Kidney (tissue), 14 donors: ENCODE measurements around the gene GRIA1. TPM values are rescaled to one million over a fixed set of nuclear protein-coding genes. Genes with fewer than 3 reads are reported as not detected.

Experiments
- DNase-seq, 5 donors: peaks; one replicate each; pipeline ENCODE4 v3.0.0-alpha.2; 2013 to 2020
- FAIRE-seq: peaks from 2 replicates; lab custom pipeline; 2012; peaks lifted over from hg19 to GRCh38; lab: Jason Lieb, UNC
- H3K27ac ChIP-seq, 2 donors: one replicate each; pipeline ENCODE4 v1.7.0; 2013; ENCODE audit warnings: low read depth in 2 of 2, low read length in 2 of 2, inconsistent platforms in 1 of 2
- H3K27me3 ChIP-seq: one replicate; pipeline ENCODE4 v1.7.1; 2013; ENCODE audit warnings: low read length, inconsistent platforms; ENCODE audit not compliant: control insufficient read depth, insufficient read depth
- H3K36me3 ChIP-seq, 3 donors: one replicate each; pipeline versions ENCODE4 v1.7.0 to v1.7.1; 2013; ENCODE audit warnings: low read length in 3 of 3, control low read depth in 1 of 3, inconsistent platforms in 1 of 3; ENCODE audit not compliant: insufficient read depth in 3 of 3, control insufficient read depth in 2 of 3
- H3K4me1 ChIP-seq, 3 donors: one replicate each; pipeline versions ENCODE4 v1.7.0 to v1.7.1; 2013; ENCODE audit warnings: low read length in 3 of 3, inconsistent platforms in 1 of 3, low read depth in 1 of 3; ENCODE audit not compliant: control insufficient read depth in 2 of 3, insufficient read depth in 2 of 3
- H3K4me3 ChIP-seq, 3 donors: one replicate each; pipeline versions ENCODE4 v1.7.0 to v1.8.1; 2013; ENCODE audit warnings: low read length in 3 of 3, control low read depth in 1 of 3, inconsistent platforms in 1 of 3
- H3K9ac ChIP-seq, 3 donors: one replicate each; pipeline versions ENCODE4 v1.7.0 to v1.7.1; 2013; ENCODE audit warnings: low read length in 3 of 3, control low read depth in 1 of 3, inconsistent platforms in 1 of 3
- H3K9me3 ChIP-seq, 3 donors: one replicate each; pipeline versions ENCODE4 v1.7.0 to v1.7.1; 2013; ENCODE audit warnings: low read length in 3 of 3, control low read depth in 1 of 3, inconsistent platforms in 1 of 3; ENCODE audit not compliant: control insufficient read depth in 2 of 3, insufficient read depth in 1 of 3
- intact Hi-C: fragments of 100-400 bp; cut with DNase I; formaldehyde crosslinking; loops from one replicate; pipeline ENCODE4 v1.11.1; 2022
- polyA plus RNA-seq: library from polyadenylated mRNA; stranded (reverse); fragments of 350-450 nt; fragmentation: Illumina TruSeq; extraction: RNeasy Lipid Tissue Mini Kit (QIAGEN cat#74804); gene quantifications from one replicate; pipeline ENCODE4 v1.2.3, GENCODE V29; 2014; ENCODE audit warnings: low read depth, low replicate concordance; ENCODE audit not compliant: insufficient read depth
- total RNA-seq: library from RNA; stranded (reverse); fragmentation: NEBNext Ultra II Directional; extraction: Animal tissue kit (Norgen Biotek cat#: 25700); gene quantifications from one replicate; pipeline ENCODE4 v1.2.1, GENCODE V29; 2021
- TF ChIP-seq, protein P1 (sequence below): IDR thresholded peaks from 3 replicates; pipeline ENCODE4 v1.5.1; 2012; ENCODE audit warnings: mild to moderate bottlenecking, moderate library complexity, borderline replicate concordance; ENCODE audit not compliant: insufficient read depth; ENCODE audit errors: extremely low read depth
- donor health status: control.
- donor health status: control.
- donor health status: control.
- donor health status: control.
- donor health status: control.
- donor health status: DM: yes; HTN: yes; CAD: no.
- donor health status: Normal renal cell carcinoma (clear cell type).

GRIA1 gene
- total and polyA plus RNA-seq, 2 donors from 2014 or later, result 0.50 TPM; not detected in 1

DNA sequence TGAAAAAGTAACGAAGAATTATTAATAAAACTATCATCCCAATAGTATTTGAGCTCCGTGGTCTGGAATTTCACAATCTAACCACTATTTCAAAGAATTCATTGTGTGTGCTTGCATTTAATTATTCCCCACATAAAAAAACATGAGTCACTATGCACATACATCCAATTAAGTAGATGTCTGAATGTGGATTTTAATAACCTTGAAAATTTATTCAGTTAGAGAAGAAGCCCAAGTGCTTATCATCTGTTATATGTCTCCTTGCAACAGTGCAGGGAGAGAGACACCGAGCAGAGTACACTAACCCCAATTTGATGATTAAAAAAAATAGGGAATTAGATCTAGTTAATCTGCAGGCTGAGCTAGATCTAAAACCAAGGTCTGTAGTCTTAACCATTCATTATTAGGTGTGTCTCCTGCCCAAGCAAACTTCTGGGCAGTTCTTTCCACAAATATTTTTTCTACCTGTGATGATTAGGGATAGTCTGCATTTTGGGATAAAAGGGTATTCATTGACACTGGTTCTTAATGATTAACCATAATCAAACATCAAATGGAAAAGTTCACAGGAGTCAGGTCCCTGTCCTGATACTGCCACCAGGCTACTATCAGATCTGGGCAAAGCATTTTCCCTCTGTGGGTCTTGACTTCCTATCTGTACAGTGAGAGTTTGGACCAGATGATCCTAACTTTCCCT lies 164.2 kb downstream of the GRIA1 start:
- Histone ChIP-seq H3K9me3 (no peaks in the 10 kb centered on the region), H3K4me3 (no peak overlapping the region), H3K27ac (no peak overlapping the region), H3K4me1 (no peaks in the 10 kb centered on the region), H3K36me3 (no peaks in the 10 kb centered on the region), H3K9ac (no peak overlapping the region), H3K27me3 (no peaks in the 10 kb centered on the region)
- FAIRE-seq (no peak), DNase-seq (no peak)
- TF ChIP-seq, protein P1, sequence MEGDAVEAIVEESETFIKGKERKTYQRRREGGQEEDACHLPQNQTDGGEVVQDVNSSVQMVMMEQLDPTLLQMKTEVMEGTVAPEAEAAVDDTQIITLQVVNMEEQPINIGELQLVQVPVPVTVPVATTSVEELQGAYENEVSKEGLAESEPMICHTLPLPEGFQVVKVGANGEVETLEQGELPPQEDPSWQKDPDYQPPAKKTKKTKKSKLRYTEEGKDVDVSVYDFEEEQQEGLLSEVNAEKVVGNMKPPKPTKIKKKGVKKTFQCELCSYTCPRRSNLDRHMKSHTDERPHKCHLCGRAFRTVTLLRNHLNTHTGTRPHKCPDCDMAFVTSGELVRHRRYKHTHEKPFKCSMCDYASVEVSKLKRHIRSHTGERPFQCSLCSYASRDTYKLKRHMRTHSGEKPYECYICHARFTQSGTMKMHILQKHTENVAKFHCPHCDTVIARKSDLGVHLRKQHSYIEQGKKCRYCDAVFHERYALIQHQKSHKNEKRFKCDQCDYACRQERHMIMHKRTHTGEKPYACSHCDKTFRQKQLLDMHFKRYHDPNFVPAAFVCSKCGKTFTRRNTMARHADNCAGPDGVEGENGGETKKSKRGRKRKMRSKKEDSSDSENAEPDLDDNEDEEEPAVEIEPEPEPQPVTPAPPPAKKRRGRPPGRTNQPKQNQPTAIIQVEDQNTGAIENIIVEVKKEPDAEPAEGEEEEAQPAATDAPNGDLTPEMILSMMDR, result no peak
- intact Hi-C loops, result no loop called here

DNA sequence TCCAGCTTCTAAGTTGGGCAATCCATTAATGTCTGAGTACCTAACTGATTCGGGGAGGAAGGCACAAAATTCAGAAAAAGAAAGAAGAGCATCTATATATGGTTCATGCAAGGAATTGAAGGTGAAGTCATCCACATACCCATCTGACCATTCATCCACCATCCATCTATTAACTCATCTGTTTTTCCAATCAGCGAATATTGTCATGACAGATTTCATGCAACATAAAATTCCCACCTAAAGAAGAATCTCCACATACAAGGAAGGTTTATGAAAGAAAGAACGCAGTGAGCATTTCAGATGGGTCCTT lies 164.7 kb downstream of the GRIA1 start:
- Histone ChIP-seq H3K9ac (no peak overlapping the region), H3K36me3 (no peaks in the 10 kb centered on the region), H3K4me3 (no peak overlapping the region), H3K27me3 (no peaks in the 10 kb centered on the region), H3K9me3 (no peaks in the 10 kb centered on the region), H3K27ac (no peak overlapping the region), H3K4me1 (no peaks in the 10 kb centered on the region)
- intact Hi-C loops, result no loop called here
- no peak for DNase-seq
- TF ChIP-seq, protein P1, result no peak
- FAIRE-seq, result no peak

DNA sequence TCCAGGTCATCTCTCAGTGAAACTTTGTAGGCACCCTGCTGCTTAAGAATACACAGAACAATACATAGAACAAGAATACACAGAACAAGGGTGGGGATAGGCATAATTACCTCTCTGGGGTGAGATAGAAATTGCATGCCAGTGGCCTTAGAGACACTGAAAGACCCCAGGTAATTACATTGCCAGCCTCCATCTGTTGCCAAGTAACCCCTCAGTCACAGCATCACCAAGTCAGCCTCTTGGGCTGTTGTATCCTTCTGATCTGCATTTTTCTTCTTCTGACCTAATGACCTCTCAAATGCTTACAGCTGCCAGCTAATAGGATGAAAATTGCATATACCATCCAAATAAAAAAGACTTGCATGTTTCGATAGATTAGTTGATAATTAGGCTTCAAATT lies 167.7 kb downstream of the GRIA1 start:
- DNase-seq, result no peak
- Histone ChIP-seq H3K9me3 (no peaks in the 10 kb centered on the region), H3K4me1 (no peaks in the 10 kb centered on the region), H3K36me3 (no peaks in the 10 kb centered on the region), H3K27ac (no peak overlapping the region), H3K9ac (no peak overlapping the region), H3K27me3 (no peaks in the 10 kb centered on the region), H3K4me3 (no peak overlapping the region)
- intact Hi-C loops, result no loop called here
- no peak for FAIRE-seq
- TF ChIP-seq, protein P1, result no peak

DNA sequence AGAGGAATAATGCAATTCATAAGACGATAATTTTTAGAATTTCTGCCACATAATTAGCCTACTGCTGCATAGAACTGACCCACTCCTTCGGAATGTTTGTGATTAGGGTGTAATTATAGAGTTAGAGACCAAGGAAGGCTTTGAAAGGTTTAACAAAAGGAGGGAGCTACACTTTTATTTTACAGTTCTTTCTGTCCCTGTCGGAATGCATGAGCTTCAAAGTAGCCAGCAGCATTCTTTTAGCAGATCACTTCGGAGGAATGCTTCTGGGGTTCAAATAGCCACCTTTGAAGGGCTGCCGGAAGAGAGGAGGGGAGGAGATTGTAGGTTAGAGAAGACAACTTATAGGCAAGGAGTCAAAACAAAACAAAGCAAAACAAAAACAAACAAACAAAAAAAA lies 168.1 kb downstream of the GRIA1 start:
- H3K4me3 ChIP-seq, result no peak overlapping the region
- DNase-seq, result no peak
- H3K27me3 ChIP-seq, result no peaks in the 10 kb centered on the region
- no peaks in the 10 kb centered on the region for H3K9me3 ChIP-seq
- H3K4me1 ChIP-seq, result no peaks in the 10 kb centered on the region
- intact Hi-C loops, result no loop called here
- FAIRE-seq, result no peak
- H3K9ac ChIP-seq, result no peak overlapping the region
- no peaks in the 10 kb centered on the region for H3K36me3 ChIP-seq
- TF ChIP-seq, protein P1, result no peak
- H3K27ac ChIP-seq, result no peak overlapping the region
